Osteoblast (primary cell): Measurements from ENCODE around the gene CCL18. TPM values are rescaled to one million over a fixed set of nuclear protein-coding genes. Genes with fewer than 3 reads are reported as not detected.
A peak's percentile ranks its signal among the peaks of the same experiment; 100 is the strongest.
"Not testable (repeated sequence)": the region's sequence is repeated elsewhere in the genome, so short reads cannot be mapped to it uniquely, and the experiment has no call there.

Experiments used
- DNase-seq: peaks from one replicate; pipeline ENCODE4 v3.0.0; 2011; ENCODE audit warnings: low spot score, mixed read lengths; ENCODE audit not compliant: insufficient read length; ENCODE audit errors: missing footprints
- H2AFZ ChIP-seq: 2 replicates; pipeline ENCODE4 v1.6.0; 2011; ENCODE audit warnings: mild to moderate bottlenecking, low read length
- H3K27ac ChIP-seq: 2 replicates; pipeline ENCODE4 v1.5.1; 2011; ENCODE audit warnings: mild to moderate bottlenecking, low read depth, low read length, moderate library complexity
- H3K27me3 ChIP-seq: 2 replicates; pipeline ENCODE4 v1.6.0; 2012; ENCODE audit warnings: mild to moderate bottlenecking, control low read depth, inconsistent platforms, low read length, moderate library complexity; ENCODE audit not compliant: insufficient read depth
- H3K36me3 ChIP-seq: 2 replicates; pipeline ENCODE4 v1.5.1; 2011; ENCODE audit warnings: mild to moderate bottlenecking, low read length, control low read depth, moderate library complexity; ENCODE audit not compliant: insufficient read depth
- H3K4me1 ChIP-seq: 2 replicates; pipeline ENCODE4 v1.5.1; 2011; ENCODE audit warnings: mild to moderate bottlenecking, low read length, control low read depth, moderate library complexity; ENCODE audit not compliant: insufficient read depth
- H3K4me2 ChIP-seq: 2 replicates; pipeline ENCODE4 v1.6.0; 2011; ENCODE audit warnings: mild to moderate bottlenecking, low read length; ENCODE audit not compliant: insufficient read depth
- H3K4me3 ChIP-seq: fragments of 200-600 bp; sonication (generic); 3 replicates; pipeline ENCODE4 v1.5.1; 2012; ENCODE audit warnings: mild to moderate bottlenecking, low read length, inconsistent platforms; ENCODE audit not compliant: insufficient read depth
- H3K79me2 ChIP-seq: 2 replicates; pipeline ENCODE4 v1.6.0; 2012; ENCODE audit warnings: mild to moderate bottlenecking, low read length, control low read depth, inconsistent platforms; ENCODE audit not compliant: insufficient read depth
- H3K9me3 ChIP-seq: 2 replicates; pipeline ENCODE4 v1.5.1; 2011; ENCODE audit warnings: low read depth, low read length, control low read depth
- H4K20me1 ChIP-seq: 2 replicates; pipeline ENCODE4 v1.6.0; 2012; ENCODE audit warnings: mild to moderate bottlenecking, low read length, control low read depth; ENCODE audit not compliant: insufficient read depth
- total RNA-seq: library from RNA; depleted of rRNA; stranded (reverse); fragments of >200 nt; gene quantifications from 2 replicates; pipeline ENCODE4 v1.2.3, GENCODE V29; 2012
- TF ChIP-seq, protein P1 (sequence below): IDR thresholded peaks from 2 replicates; pipeline ENCODE4 v1.5.1; 2011; ENCODE audit warnings: mild to moderate bottlenecking, low read depth, low read length, moderate library complexity; ENCODE audit errors: extremely low read depth

The CCL18 gene
- total RNA-seq, 1 donor: 0.36 TPM

DNA sequence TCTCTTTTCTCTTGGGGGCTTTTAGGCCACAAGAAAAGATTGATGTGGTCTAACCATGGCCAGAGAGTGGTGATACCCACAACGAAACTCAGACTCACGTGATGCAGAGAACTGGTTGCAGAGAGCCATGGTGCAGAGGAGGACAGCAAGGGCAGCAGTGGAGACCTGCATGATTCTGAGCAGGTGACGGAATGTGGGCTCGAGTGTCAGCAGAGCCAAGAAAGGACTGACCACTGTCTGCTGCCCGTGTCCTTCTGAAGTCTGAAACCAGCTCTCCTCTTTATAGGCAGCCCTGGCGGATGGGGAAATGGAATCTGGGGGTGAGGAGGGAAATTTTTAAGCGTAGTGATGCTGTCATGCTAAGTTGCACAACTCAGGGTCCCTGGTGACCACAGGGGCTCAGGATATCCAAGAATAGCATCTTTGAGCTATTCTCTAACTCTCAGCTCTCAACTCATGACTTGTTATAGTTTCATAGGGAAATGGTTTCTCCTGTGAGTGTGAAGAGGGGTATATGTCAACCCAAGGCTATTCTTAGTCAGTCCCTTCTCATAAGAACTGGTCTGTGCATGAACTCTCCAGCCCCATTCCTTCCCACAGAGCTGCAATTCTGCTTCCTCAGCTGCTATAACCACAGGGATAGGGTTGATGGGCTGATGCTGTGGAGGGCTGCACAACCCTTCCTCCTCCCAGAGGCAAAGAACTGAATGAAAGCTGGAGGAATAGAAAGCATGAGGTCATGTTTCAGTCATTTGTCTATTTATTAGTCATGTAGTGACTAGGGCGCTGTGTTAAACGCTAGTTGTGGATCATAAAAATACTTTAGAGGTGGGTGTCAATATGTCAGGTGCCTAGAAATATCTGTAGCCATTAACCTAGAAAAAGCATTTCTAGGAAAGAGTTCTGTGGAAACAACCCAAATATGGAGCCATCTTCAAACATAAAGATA lies 26.1 kb downstream of the CCL18 start, which contains the start of gene CCL3:
Gene CCL3, minus strand, starts transcription at position 256 of the 949 bp plus-strand sequence. Its CDS starts 85 bp downstream, at position 171.
- no peak for DNase-seq
- Histone ChIP-seq H3K4me1 (peaks cover 3% of the 10 kb centered on the region), H3K79me2 (no peaks in the 10 kb centered on the region), H2AFZ (no peak within 1 kb of the TSS), H4K20me1 (no peaks in the 10 kb centered on the region), H3K4me3 (no peak within 1 kb of the TSS), H3K27me3 (no peaks in the 10 kb centered on the region), H3K27ac (no peak within 1 kb of the TSS), H3K9me3 (no peaks in the 10 kb centered on the region), H3K36me3 (no peaks in the 10 kb centered on the region), H3K4me2 (peak within 1 kb of the TSS; percentile 20)
- TF ChIP-seq, protein P1, sequence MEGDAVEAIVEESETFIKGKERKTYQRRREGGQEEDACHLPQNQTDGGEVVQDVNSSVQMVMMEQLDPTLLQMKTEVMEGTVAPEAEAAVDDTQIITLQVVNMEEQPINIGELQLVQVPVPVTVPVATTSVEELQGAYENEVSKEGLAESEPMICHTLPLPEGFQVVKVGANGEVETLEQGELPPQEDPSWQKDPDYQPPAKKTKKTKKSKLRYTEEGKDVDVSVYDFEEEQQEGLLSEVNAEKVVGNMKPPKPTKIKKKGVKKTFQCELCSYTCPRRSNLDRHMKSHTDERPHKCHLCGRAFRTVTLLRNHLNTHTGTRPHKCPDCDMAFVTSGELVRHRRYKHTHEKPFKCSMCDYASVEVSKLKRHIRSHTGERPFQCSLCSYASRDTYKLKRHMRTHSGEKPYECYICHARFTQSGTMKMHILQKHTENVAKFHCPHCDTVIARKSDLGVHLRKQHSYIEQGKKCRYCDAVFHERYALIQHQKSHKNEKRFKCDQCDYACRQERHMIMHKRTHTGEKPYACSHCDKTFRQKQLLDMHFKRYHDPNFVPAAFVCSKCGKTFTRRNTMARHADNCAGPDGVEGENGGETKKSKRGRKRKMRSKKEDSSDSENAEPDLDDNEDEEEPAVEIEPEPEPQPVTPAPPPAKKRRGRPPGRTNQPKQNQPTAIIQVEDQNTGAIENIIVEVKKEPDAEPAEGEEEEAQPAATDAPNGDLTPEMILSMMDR: no peak

DNA sequence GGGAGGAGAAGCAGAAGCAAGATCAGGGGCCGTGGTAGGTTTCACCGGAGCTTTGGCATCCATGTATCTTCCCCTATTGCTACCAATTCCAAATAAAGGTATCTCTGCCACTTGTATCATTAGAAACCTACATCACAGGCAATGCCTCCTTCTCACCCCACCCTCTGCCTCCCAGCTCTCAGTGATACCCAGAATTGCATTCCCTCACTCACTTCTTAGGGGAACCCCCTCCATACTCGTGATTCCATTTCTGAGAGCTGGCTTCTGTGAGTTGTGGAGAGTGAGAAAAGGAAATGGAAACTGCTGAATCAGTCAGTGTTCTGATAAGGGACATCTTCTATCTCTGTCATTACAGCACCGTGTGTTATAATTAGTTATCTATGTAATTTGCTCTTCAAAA lies 28.2 kb downstream of the CCL18 start:
- H3K4me1 ChIP-seq: peaks cover 3% of the 10 kb centered on the region
- H3K36me3 ChIP-seq: no peaks in the 10 kb centered on the region
- TF ChIP-seq, protein P1: no peak
- no peak overlapping the region for H3K27ac ChIP-seq
- no peak overlapping the region for H3K4me3 ChIP-seq
- H2AFZ ChIP-seq: no peak overlapping the region
- H3K79me2 ChIP-seq: no peaks in the 10 kb centered on the region
- no peaks in the 10 kb centered on the region for H4K20me1 ChIP-seq
- no peaks in the 10 kb centered on the region for H3K9me3 ChIP-seq
- H3K4me2 ChIP-seq: no peak overlapping the region
- H3K27me3 ChIP-seq: no peaks in the 10 kb centered on the region
- no peak for DNase-seq

DNA sequence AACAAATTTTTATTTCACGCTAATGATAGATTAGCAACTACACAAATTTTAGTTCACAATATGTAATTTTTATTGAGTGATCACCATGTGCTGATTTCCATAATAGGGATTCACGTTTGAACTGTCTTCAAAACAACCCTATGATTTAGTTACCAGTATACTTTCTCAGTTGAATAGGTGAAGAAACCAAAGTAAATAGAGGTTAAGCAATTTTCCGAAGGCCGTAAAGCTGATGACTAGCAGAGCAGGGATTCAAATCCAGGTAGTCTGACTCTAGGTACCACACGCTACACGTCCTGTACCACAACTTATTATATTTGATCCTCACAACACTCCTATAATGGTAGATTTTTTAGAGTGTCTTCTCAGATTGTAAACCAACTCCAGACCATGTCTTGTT lies 28.6 kb downstream of the CCL18 start:
- not testable (repeated sequence) for H3K4me3 ChIP-seq, H3K36me3 ChIP-seq, H3K27me3 ChIP-seq, H3K79me2 ChIP-seq, H3K27ac ChIP-seq, DNase-seq, H4K20me1 ChIP-seq, H3K9me3 ChIP-seq, H2AFZ ChIP-seq, H3K4me2 ChIP-seq, H3K4me1 ChIP-seq

DNA sequence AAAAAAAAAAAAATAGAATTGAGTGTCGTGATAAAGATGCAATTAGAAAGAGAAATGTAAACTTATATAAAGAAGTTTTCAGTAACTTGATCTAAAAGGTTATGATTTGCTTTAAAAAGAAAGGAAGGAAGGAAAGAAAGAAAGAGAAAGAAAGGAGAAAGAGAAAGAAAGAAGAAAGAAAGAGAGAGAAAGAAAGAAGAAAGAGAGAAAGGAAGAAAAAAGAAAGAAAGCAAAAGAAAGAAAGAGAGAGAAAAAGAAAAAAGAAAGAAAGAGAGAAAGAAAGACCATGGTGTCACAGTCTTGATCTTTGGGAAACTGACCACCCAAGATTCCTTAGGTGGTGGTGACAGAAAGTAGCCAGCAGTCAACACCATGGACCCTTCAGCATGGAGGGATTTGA lies 30.2 kb downstream of the CCL18 start:
- H3K4me1 ChIP-seq: peaks cover 3% of the 10 kb centered on the region
- H2AFZ ChIP-seq: no peak overlapping the region
- H3K79me2 ChIP-seq: no peaks in the 10 kb centered on the region
- H4K20me1 ChIP-seq: no peaks in the 10 kb centered on the region
- H3K4me3 ChIP-seq: no peak overlapping the region
- TF ChIP-seq, protein P1: no peak
- no peaks in the 10 kb centered on the region for H3K9me3 ChIP-seq
- no peak overlapping the region for H3K4me2 ChIP-seq
- no peaks in the 10 kb centered on the region for H3K27me3 ChIP-seq
- no peaks in the 10 kb centered on the region for H3K36me3 ChIP-seq
- DNase-seq: no peak
- H3K27ac ChIP-seq: no peak overlapping the region
